BE2C (cell line): ENCODE measurements around the gene FETUB.

Experiments
- DNase-seq: peaks from one replicate; pipeline ENCODE4 v3.0.0-alpha.2; 2020
- H3K27me3 ChIP-seq: fragments of 250-450 bp; sonication (Bioruptor Pico); 2 replicates; pipeline ENCODE4 v1.5.1; 2020; ENCODE audit warnings: mild to moderate bottlenecking
- H3K36me3 ChIP-seq: fragments of 250-450 bp; sonication (Bioruptor Pico); 2 replicates; pipeline ENCODE4 v1.5.1; 2020; ENCODE audit warnings: mild to moderate bottlenecking
- H3K4me1 ChIP-seq: fragments of 250-450 bp; sonication (Bioruptor Pico); 2 replicates; pipeline ENCODE4 v1.5.1; 2020
- H3K4me3 ChIP-seq: 2 replicates; pipeline ENCODE4 v1.5.1; 2011; ENCODE audit warnings: low read depth, low read length
- H3K9me3 ChIP-seq: fragments of 250-450 bp; sonication (Bioruptor Pico); 2 replicates; pipeline ENCODE4 v1.5.1; 2020
- CTCF ChIP-seq: IDR thresholded peaks from 2 replicates; pipeline ENCODE4 v1.5.1; 2012; ENCODE audit warnings: mild to moderate bottlenecking, low read depth, low read length

FETUB gene

GRCh38 chr3:186622651-186623310 lies 17.4 kb upstream of the FETUB start:
- Histone ChIP-seq H3K4me3 (no peak overlapping the region), H3K27me3 (peaks cover 32% of the 10 kb centered on the region), H3K9me3 (no peaks in the 10 kb centered on the region), H3K4me1 (no peaks in the 10 kb centered on the region), H3K36me3 (no peaks in the 10 kb centered on the region)
- no peak for DNase-seq
- TF ChIP-seq CTCF: no peak

GRCh38 chr3:186624598-186624997 lies 15.6 kb upstream of the FETUB start:
- no peak for DNase-seq
- no peak overlapping the region for H3K4me3 ChIP-seq
- no peak for TF ChIP-seq CTCF
- no peaks in the 10 kb centered on the region for H3K4me1 ChIP-seq
- no peaks in the 10 kb centered on the region for H3K36me3 ChIP-seq
- H3K9me3 ChIP-seq: no peaks in the 10 kb centered on the region
- H3K27me3 ChIP-seq: peaks cover 32% of the 10 kb centered on the region

- no peaks in the 10 kb centered on the region for H3K4me1 ChIP-seq
These were observed 14.6 kb upstream of the FETUB start for GRCh38 chr3:186625600-186626042.

GRCh38 chr3:186626254-186626847 lies 13.8 kb upstream of the FETUB start:
- no peaks in the 10 kb centered on the region for H3K4me1 ChIP-seq
- no peak overlapping the region for H3K4me3 ChIP-seq
- DNase-seq: no peak
- H3K36me3 ChIP-seq: no peaks in the 10 kb centered on the region
- peaks cover 40% of the 10 kb centered on the region for H3K27me3 ChIP-seq
- H3K9me3 ChIP-seq: no peaks in the 10 kb centered on the region
- no peak for TF ChIP-seq CTCF

More at GRCh38 chr3:186625600-186626042, 14.6 kb upstream of the FETUB start:
- Histone ChIP-seq H3K4me3 (no peak overlapping the region), H3K36me3 (no peaks in the 10 kb centered on the region), H3K27me3 (peaks cover 36% of the 10 kb centered on the region), H3K9me3 (no peaks in the 10 kb centered on the region)
- no peak for TF ChIP-seq CTCF
- no peak for DNase-seq

- no peaks in the 10 kb centered on the region for H3K9me3 ChIP-seq
- H3K4me3 ChIP-seq: no peak overlapping the region
- no peaks in the 10 kb centered on the region for H3K36me3 ChIP-seq
- H3K4me1 ChIP-seq: no peaks in the 10 kb centered on the region
- no peak for DNase-seq
- peaks cover 30% of the 10 kb centered on the region for H3K27me3 ChIP-seq
- no peak for TF ChIP-seq CTCF
These were observed 12.3 kb upstream of the FETUB start for GRCh38 chr3:186627852-186628414.

GRCh38 chr3:186628756-186629155 lies 11.4 kb upstream of the FETUB start:
- no peaks in the 10 kb centered on the region for H3K9me3 ChIP-seq
- DNase-seq: no peak
- H3K27me3 ChIP-seq: peaks cover 30% of the 10 kb centered on the region
- no peak overlapping the region for H3K4me3 ChIP-seq
- no peak for TF ChIP-seq CTCF
- H3K36me3 ChIP-seq: no peaks in the 10 kb centered on the region
- H3K4me1 ChIP-seq: no peaks in the 10 kb centered on the region
